Neural cell (in vitro differentiated cells): ENCODE measurements around the gene RUFY4. TPM values are rescaled to one million over a fixed set of nuclear protein-coding genes. Genes with fewer than 3 reads are reported as not detected.

Experiments
- H2AFZ ChIP-seq: fragments of 200-600, 300-800 bp; sonication (generic), shearing (Covaris generic); 2 replicates; pipeline ENCODE4 v1.6.0; 2014; ENCODE audit warnings: low read depth, mild to moderate bottlenecking, antibody characterized with exemption, low read length, moderate library complexity
- H3F3A ChIP-seq: fragments of 200-600 bp; shearing (Covaris generic); 2 replicates; pipeline ENCODE4 v1.6.1; 2016; ENCODE audit warnings: mild to moderate bottlenecking, moderate library complexity, mixed read lengths, antibody characterized with exemption, low read length; ENCODE audit not compliant: insufficient read depth, poor library complexity, severe bottlenecking
- H3K27ac ChIP-seq: fragments of 200-600, 300-800 bp; sonication (generic), shearing (Covaris generic); 2 replicates; pipeline ENCODE4 v1.5.1; 2014; ENCODE audit warnings: mild to moderate bottlenecking, low read length, moderate library complexity
- H3K27me3 ChIP-seq: fragments of 300-800, 200-600 bp; sonication (generic), shearing (Covaris generic); 2 replicates; pipeline ENCODE4 v1.6.0; 2014; ENCODE audit warnings: mild to moderate bottlenecking, low read depth, low read length, moderate library complexity; ENCODE audit not compliant: insufficient read depth
- H3K36me3 ChIP-seq: fragments of 300-800, 200-600 bp; sonication (generic), shearing (Covaris generic); 2 replicates; pipeline ENCODE4 v1.5.1; 2014; ENCODE audit warnings: mild to moderate bottlenecking, antibody characterized with exemption, low read length, moderate library complexity; ENCODE audit not compliant: insufficient read depth
- H3K4me2 ChIP-seq: fragments of 300-800, 200-600 bp; sonication (generic), shearing (Covaris generic); 2 replicates; pipeline ENCODE4 v1.6.0; 2014; ENCODE audit warnings: mild to moderate bottlenecking, low read length
- H3K4me3 ChIP-seq: fragments of 300-800, 200-600 bp; sonication (generic), shearing (Covaris generic); 2 replicates; pipeline ENCODE4 v1.5.1; 2014; ENCODE audit warnings: mild to moderate bottlenecking, low read length, moderate library complexity
- H3K79me2 ChIP-seq: fragments of 200-600 bp; shearing (Covaris generic); replicated peaks from 2 replicates; pipeline ENCODE4 v1.6.0; 2014; ENCODE audit warnings: mild to moderate bottlenecking, low read length, moderate library complexity; ENCODE audit not compliant: insufficient read depth
- H3K9ac ChIP-seq: fragments of 300-800, 200-600 bp; sonication (generic), shearing (Covaris generic); 2 replicates; pipeline ENCODE4 v1.6.1; 2016; ENCODE audit warnings: mild to moderate bottlenecking, low read length, mixed read lengths
- H3K9me2 ChIP-seq: fragments of 200-600 bp; shearing (Covaris generic); 2 replicates; pipeline ENCODE4 v1.6.1; 2016; ENCODE audit warnings: mild to moderate bottlenecking, low read length, mixed read lengths; ENCODE audit not compliant: insufficient read depth
- H3K9me3 ChIP-seq: fragments of 200-600, 300-800 bp; sonication (generic), shearing (Covaris generic); 2 replicates; pipeline ENCODE4 v1.6.1; 2016; ENCODE audit warnings: mild to moderate bottlenecking, mixed run types, low read length, moderate library complexity, mixed read lengths
- H4K20me1 ChIP-seq: fragments of 200-600 bp; shearing (Covaris generic); 2 replicates; pipeline ENCODE4 v1.6.1; 2016; ENCODE audit warnings: mild to moderate bottlenecking, mixed run types; ENCODE audit not compliant: insufficient read depth
- EP300 ChIP-seq: fragments of 450-650 bp; conservative IDR thresholded peaks from 2 replicates; pipeline ENCODE4 v1.6.1; 2014; ENCODE audit warnings: antibody characterized with exemption, mild to moderate bottlenecking, moderate library complexity; ENCODE audit not compliant: poor library complexity, severe bottlenecking
- EZH2 ChIP-seq: fragments of 200-600, 300-800 bp; shearing (Covaris generic), sonication (generic); IDR thresholded peaks from 2 replicates; pipeline ENCODE4 v1.6.1; 2014; ENCODE audit warnings: antibody characterized with exemption, low read length, borderline replicate concordance, mild to moderate bottlenecking; ENCODE audit not compliant: insufficient read depth, poor library complexity, severe bottlenecking
- MXI1 ChIP-seq: fragments of 450-650 bp; conservative IDR thresholded peaks from 2 replicates; pipeline ENCODE4 v1.6.1; 2014; ENCODE audit warnings: antibody characterized with exemption, mild to moderate bottlenecking; ENCODE audit not compliant: poor library complexity, severe bottlenecking
- POLR2AphosphoS5 ChIP-seq: IDR thresholded peaks from 2 replicates; pipeline ENCODE4 v1.6.1; 2012
- RAD21 ChIP-seq: fragments of 450-650 bp; conservative IDR thresholded peaks from 2 replicates; pipeline ENCODE4 v1.6.1; 2014; ENCODE audit warnings: antibody characterized with exemption, mild to moderate bottlenecking, moderate library complexity
- SMC3 ChIP-seq: fragments of 450-650 bp; conservative IDR thresholded peaks from 2 replicates; pipeline ENCODE4 v1.6.1; 2014; ENCODE audit warnings: antibody characterized with exemption, mild to moderate bottlenecking, moderate library complexity; ENCODE audit not compliant: poor library complexity
- TAF1 ChIP-seq: IDR thresholded peaks from 2 replicates; pipeline ENCODE4 v1.6.1; 2012; ENCODE audit warnings: low read depth
- polyA plus RNA-seq: library from polyadenylated mRNA; depleted of rRNA; stranded (reverse); fragments of >200 nt; gene quantifications from 2 replicates; pipeline ENCODE4 v1.2.3, GENCODE V29; 2014
- TF ChIP-seq, protein P1 (sequence below): IDR thresholded peaks from 2 replicates; pipeline ENCODE4 v1.6.1; 2012; ENCODE audit warnings: borderline replicate concordance
- TF ChIP-seq, protein P2 (sequence below): fragments of 450-650 bp; IDR thresholded peaks from 2 replicates; pipeline ENCODE4 v1.5.1; 2014; ENCODE audit warnings: antibody characterized with exemption, mild to moderate bottlenecking, moderate library complexity; ENCODE audit not compliant: poor library complexity, severe bottlenecking

The RUFY4 gene
- polyA plus RNA-seq, 1 donor from 2014 or later: not detected

DNA sequence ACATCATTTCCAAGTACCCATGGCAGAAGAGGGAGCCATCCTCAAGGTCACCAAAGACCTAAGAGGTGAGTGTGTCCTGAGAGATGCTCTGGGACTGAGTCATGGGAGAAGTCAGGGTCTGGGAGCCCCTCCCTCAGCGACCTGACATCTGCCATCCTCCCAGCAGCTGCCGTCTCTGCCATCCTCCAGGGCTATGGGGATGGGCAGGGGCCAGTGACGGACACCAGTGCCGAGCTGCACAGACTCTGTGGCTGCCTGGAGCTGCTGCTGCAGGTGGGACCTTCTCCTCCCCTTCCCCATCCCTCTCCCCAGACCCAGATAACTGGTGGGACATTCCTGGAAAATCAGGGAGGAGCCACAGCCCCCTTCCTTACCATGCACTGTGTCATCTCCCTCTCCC is 1.5 kb downstream of the RUFY4 start:
- H3F3A ChIP-seq: no peaks in the 10 kb centered on the region
- H3K36me3 ChIP-seq: no peaks in the 10 kb centered on the region
- H3K27ac ChIP-seq: no peak overlapping the region
- H4K20me1 ChIP-seq: no peaks in the 10 kb centered on the region
- H3K4me3 ChIP-seq: no peak overlapping the region
- no peaks in the 10 kb centered on the region for H3K27me3 ChIP-seq
- no peak overlapping the region for H3K4me2 ChIP-seq
- H3K9ac ChIP-seq: no peak overlapping the region
- no peaks in the 10 kb centered on the region for H3K9me2 ChIP-seq
- H3K9me3 ChIP-seq: no peaks in the 10 kb centered on the region
- H3K79me2 ChIP-seq: no peaks in the 10 kb centered on the region
- TF ChIP-seq RAD21 (no peak), POLR2AphosphoS5 (no peak), SMC3 (no peak), TAF1 (no peak), EP300 (no peak), MXI1 (no peak), EZH2 (no peak)
- TF ChIP-seq, protein P1, sequence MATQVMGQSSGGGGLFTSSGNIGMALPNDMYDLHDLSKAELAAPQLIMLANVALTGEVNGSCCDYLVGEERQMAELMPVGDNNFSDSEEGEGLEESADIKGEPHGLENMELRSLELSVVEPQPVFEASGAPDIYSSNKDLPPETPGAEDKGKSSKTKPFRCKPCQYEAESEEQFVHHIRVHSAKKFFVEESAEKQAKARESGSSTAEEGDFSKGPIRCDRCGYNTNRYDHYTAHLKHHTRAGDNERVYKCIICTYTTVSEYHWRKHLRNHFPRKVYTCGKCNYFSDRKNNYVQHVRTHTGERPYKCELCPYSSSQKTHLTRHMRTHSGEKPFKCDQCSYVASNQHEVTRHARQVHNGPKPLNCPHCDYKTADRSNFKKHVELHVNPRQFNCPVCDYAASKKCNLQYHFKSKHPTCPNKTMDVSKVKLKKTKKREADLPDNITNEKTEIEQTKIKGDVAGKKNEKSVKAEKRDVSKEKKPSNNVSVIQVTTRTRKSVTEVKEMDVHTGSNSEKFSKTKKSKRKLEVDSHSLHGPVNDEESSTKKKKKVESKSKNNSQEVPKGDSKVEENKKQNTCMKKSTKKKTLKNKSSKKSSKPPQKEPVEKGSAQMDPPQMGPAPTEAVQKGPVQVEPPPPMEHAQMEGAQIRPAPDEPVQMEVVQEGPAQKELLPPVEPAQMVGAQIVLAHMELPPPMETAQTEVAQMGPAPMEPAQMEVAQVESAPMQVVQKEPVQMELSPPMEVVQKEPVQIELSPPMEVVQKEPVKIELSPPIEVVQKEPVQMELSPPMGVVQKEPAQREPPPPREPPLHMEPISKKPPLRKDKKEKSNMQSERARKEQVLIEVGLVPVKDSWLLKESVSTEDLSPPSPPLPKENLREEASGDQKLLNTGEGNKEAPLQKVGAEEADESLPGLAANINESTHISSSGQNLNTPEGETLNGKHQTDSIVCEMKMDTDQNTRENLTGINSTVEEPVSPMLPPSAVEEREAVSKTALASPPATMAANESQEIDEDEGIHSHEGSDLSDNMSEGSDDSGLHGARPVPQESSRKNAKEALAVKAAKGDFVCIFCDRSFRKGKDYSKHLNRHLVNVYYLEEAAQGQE: no peak
- TF ChIP-seq, protein P2, sequence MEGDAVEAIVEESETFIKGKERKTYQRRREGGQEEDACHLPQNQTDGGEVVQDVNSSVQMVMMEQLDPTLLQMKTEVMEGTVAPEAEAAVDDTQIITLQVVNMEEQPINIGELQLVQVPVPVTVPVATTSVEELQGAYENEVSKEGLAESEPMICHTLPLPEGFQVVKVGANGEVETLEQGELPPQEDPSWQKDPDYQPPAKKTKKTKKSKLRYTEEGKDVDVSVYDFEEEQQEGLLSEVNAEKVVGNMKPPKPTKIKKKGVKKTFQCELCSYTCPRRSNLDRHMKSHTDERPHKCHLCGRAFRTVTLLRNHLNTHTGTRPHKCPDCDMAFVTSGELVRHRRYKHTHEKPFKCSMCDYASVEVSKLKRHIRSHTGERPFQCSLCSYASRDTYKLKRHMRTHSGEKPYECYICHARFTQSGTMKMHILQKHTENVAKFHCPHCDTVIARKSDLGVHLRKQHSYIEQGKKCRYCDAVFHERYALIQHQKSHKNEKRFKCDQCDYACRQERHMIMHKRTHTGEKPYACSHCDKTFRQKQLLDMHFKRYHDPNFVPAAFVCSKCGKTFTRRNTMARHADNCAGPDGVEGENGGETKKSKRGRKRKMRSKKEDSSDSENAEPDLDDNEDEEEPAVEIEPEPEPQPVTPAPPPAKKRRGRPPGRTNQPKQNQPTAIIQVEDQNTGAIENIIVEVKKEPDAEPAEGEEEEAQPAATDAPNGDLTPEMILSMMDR: no peak
- H2AFZ ChIP-seq: no peak overlapping the region

DNA sequence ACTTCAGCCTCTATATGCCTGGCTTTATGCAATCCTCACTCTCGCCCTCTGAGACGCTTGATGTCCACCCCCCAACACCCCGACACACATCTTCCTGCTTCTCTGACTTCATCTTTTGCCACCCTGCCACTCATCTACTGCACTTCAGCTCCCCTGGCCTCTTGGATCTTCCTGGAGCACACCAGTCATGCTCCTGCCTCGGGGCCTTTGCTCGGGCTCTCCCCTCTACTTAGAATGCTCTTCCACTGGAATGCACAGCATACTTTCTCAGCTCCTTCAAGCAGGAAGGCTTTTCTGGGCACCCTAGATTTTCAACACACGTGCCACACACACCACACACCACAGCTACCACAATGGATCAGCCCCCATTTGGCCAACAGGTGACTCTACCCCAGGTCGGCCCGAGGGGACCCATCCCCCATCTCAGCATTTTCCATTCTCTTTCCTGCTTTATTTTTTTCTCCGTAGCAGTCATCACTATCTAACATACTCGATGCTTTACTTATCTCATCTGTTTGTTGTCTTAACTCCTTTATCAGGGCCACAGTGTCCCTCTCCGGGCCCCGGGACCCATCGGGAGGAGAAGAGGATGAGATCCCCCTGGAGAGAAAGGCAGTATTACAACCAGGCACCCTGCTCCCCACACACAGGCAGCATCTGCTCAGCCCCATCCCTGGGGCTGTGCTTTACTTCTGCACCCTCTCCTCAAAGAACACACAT is 2.3 kb downstream of the RUFY4 start:
- TF ChIP-seq EZH2 (no peak), RAD21 (no peak), POLR2AphosphoS5 (no peak), SMC3 (no peak), TAF1 (no peak), EP300 (no peak), MXI1 (no peak)
- TF ChIP-seq, protein P1: no peak
- TF ChIP-seq, protein P2: no peak
- H4K20me1 ChIP-seq: no peaks in the 10 kb centered on the region
- H3F3A ChIP-seq: no peaks in the 10 kb centered on the region
- H2AFZ ChIP-seq: no peak overlapping the region
- H3K9me3 ChIP-seq: no peaks in the 10 kb centered on the region
- no peak overlapping the region for H3K4me3 ChIP-seq
- no peaks in the 10 kb centered on the region for H3K79me2 ChIP-seq
- no peak overlapping the region for H3K9ac ChIP-seq
- no peaks in the 10 kb centered on the region for H3K27me3 ChIP-seq
- H3K36me3 ChIP-seq: no peaks in the 10 kb centered on the region
- H3K27ac ChIP-seq: no peak overlapping the region
- H3K4me2 ChIP-seq: no peak overlapping the region
- no peaks in the 10 kb centered on the region for H3K9me2 ChIP-seq
